ENCODE data around the gene CENPP. TPM values are rescaled to one million over a fixed set of nuclear protein-coding genes. Genes with fewer than 3 reads are reported as not detected.

The CENPP gene
- total RNA-seq, 1 donor = 5.4 TPM

DNA sequence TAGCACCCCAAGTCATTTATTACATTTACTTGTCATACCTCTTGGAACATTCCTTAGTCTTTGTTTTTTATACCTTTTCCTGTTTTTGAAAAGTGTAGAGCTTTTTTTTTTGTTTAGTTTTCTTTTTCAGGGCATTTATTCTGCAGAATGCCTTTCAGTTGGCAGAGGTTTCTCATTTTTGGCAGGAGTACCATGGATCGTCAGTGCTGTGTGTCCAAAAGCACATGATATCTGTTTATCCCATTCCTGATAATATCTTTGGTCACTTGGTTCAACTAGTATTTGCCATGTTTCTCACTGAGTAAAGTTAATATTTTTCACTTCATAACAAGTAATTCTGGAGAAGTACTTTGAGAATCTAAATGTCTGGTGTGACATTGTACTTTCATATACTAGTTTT lies 67.9 kb downstream of the CENPP start:
- peak overlapping the region; percentile 73 for H2AFZ ChIP-seq (ENCODE audit: low read length)
- H3K79me2 ChIP-seq (ENCODE audit: insufficient read depth, low read length) = no peaks in the 10 kb centered on the region
- H3K27me3 ChIP-seq (ENCODE audit: insufficient read depth, low read length) = no peaks in the 10 kb centered on the region
- peak; percentile 83 for DNase-seq (ENCODE audit: insufficient read length, low spot score, missing footprints)
- no peaks in the 10 kb centered on the region for H3K9me3 ChIP-seq (ENCODE audit: low read depth, low read length)
- no peaks in the 10 kb centered on the region for H3K36me3 ChIP-seq (ENCODE audit: insufficient read depth, low read length)
- peaks cover 6% of the 10 kb centered on the region for H3K4me1 ChIP-seq (ENCODE audit: insufficient read depth, low read length)
- peak overlapping the region; percentile 59 for H3K4me3 ChIP-seq (ENCODE audit: insufficient read depth, low read length)
- peak overlapping the region; percentile 51 for H3K27ac ChIP-seq (ENCODE audit: low read depth, low read length)
- H4K20me1 ChIP-seq (ENCODE audit: insufficient read depth, low read length) = no peaks in the 10 kb centered on the region
- TF ChIP-seq, protein P1, sequence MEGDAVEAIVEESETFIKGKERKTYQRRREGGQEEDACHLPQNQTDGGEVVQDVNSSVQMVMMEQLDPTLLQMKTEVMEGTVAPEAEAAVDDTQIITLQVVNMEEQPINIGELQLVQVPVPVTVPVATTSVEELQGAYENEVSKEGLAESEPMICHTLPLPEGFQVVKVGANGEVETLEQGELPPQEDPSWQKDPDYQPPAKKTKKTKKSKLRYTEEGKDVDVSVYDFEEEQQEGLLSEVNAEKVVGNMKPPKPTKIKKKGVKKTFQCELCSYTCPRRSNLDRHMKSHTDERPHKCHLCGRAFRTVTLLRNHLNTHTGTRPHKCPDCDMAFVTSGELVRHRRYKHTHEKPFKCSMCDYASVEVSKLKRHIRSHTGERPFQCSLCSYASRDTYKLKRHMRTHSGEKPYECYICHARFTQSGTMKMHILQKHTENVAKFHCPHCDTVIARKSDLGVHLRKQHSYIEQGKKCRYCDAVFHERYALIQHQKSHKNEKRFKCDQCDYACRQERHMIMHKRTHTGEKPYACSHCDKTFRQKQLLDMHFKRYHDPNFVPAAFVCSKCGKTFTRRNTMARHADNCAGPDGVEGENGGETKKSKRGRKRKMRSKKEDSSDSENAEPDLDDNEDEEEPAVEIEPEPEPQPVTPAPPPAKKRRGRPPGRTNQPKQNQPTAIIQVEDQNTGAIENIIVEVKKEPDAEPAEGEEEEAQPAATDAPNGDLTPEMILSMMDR (IDR thresholded peaks at IDR 0.05; ENCODE audit: extremely low read depth, low read depth, low read length) = no peak
- peak overlapping the region; percentile 80 for H3K4me2 ChIP-seq (ENCODE audit: insufficient read depth, low read length)

DNA sequence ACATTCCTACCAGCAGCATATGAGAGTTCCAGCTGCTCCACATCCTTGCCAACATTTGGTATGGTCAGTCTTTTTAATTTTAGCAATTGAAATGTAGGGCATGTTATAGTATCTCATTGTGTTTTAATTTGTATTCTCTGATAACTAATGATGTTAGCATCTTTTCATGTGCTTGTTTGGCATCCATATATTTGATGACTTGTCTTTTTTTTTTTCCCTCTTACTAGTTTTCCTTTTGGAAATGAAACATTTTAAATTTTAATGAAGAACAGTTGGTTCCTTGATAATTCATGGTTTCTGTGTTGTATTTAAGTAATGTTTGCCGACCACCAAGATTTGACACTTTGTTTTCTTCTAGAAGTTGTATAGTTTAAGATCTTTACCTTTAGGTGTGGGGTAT lies 69.9 kb downstream of the CENPP start:
- Histone ChIP-seq H3K9me3 (ENCODE audit: low read depth, low read length) (no peaks in the 10 kb centered on the region), H3K4me3 (ENCODE audit: insufficient read depth, low read length) (no peak overlapping the region), H3K4me2 (ENCODE audit: insufficient read depth, low read length) (no peak overlapping the region), H3K27ac (ENCODE audit: low read depth, low read length) (no peak overlapping the region), H3K4me1 (ENCODE audit: insufficient read depth, low read length) (peaks cover 6% of the 10 kb centered on the region), H3K79me2 (ENCODE audit: insufficient read depth, low read length) (no peaks in the 10 kb centered on the region), H2AFZ (ENCODE audit: low read length) (no peak overlapping the region), H3K27me3 (ENCODE audit: insufficient read depth, low read length) (no peaks in the 10 kb centered on the region), H3K36me3 (ENCODE audit: insufficient read depth, low read length) (no peaks in the 10 kb centered on the region), H4K20me1 (ENCODE audit: insufficient read depth, low read length) (no peaks in the 10 kb centered on the region)
- TF ChIP-seq, protein P1 (IDR thresholded peaks at IDR 0.05; ENCODE audit: extremely low read depth, low read depth, low read length) = no peak
- no peak for DNase-seq (ENCODE audit: insufficient read length, low spot score, missing footprints)

DNA sequence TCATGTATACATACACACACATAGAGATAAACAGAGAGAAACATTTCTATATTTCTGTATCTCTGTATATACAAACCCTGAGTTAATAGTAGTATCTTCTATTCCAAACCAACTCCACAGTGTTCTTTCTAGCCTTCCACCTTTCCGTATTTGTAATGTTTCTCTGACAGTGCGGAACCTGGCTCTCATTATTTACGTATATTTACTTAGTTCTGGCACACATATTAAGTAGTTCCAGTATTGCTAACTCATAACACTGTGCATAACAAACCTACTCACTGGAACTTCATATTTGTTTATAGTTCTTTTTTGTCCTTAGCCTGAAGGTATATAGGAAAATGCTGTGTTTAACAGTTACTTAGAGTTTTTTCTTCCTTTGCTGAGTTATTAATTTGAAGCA lies 72.1 kb downstream of the CENPP start:
- H3K4me3 ChIP-seq (ENCODE audit: insufficient read depth, low read length) = no peak overlapping the region
- H4K20me1 ChIP-seq (ENCODE audit: insufficient read depth, low read length) = no peaks in the 10 kb centered on the region
- H3K27ac ChIP-seq (ENCODE audit: low read depth, low read length) = no peak overlapping the region
- H3K4me1 ChIP-seq (ENCODE audit: insufficient read depth, low read length) = peaks cover 6% of the 10 kb centered on the region
- H3K79me2 ChIP-seq (ENCODE audit: insufficient read depth, low read length) = no peaks in the 10 kb centered on the region
- no peaks in the 10 kb centered on the region for H3K27me3 ChIP-seq (ENCODE audit: insufficient read depth, low read length)
- TF ChIP-seq, protein P1 (IDR thresholded peaks at IDR 0.05; ENCODE audit: extremely low read depth, low read depth, low read length) = no peak
- H2AFZ ChIP-seq (ENCODE audit: low read length) = no peak overlapping the region
- H3K36me3 ChIP-seq (ENCODE audit: insufficient read depth, low read length) = no peaks in the 10 kb centered on the region
- no peak overlapping the region for H3K4me2 ChIP-seq (ENCODE audit: insufficient read depth, low read length)
- DNase-seq (ENCODE audit: insufficient read length, low spot score, missing footprints) = no peak
- H3K9me3 ChIP-seq (ENCODE audit: low read depth, low read length) = no peaks in the 10 kb centered on the region

DNA sequence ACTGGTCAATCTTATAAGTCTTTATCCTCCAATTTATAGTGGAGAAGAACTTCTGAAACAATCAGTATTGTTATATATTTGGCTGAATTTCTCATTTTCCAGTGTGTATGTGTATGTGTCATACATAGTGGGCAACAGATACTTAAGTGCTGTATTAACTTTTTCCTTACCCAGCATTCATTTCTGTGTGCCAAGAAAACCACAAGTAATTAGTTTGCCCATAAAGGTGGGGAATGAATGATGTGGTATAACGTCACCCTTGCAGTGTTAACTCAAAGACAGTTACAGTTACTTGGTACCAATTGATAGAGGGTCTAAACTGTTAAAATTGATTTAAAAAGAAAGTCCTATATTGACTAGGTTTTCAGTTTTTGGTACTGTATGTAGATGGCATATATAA lies 76.6 kb downstream of the CENPP start:
- Histone ChIP-seq H3K79me2 (ENCODE audit: insufficient read depth, low read length) (no peaks in the 10 kb centered on the region), H2AFZ (ENCODE audit: low read length) (no peak overlapping the region), H3K4me2 (ENCODE audit: insufficient read depth, low read length) (no peak overlapping the region), H3K4me3 (ENCODE audit: insufficient read depth, low read length) (no peak overlapping the region), H3K9me3 (ENCODE audit: low read depth, low read length) (no peaks in the 10 kb centered on the region), H3K27me3 (ENCODE audit: insufficient read depth, low read length) (no peaks in the 10 kb centered on the region), H3K36me3 (ENCODE audit: insufficient read depth, low read length) (no peaks in the 10 kb centered on the region), H3K27ac (ENCODE audit: low read depth, low read length) (no peak overlapping the region), H3K4me1 (ENCODE audit: insufficient read depth, low read length) (peaks cover 4% of the 10 kb centered on the region), H4K20me1 (ENCODE audit: insufficient read depth, low read length) (no peaks in the 10 kb centered on the region)
- TF ChIP-seq, protein P1 (IDR thresholded peaks at IDR 0.05; ENCODE audit: extremely low read depth, low read depth, low read length) = no peak
- DNase-seq (ENCODE audit: insufficient read length, low spot score, missing footprints) = no peak

Data from osteoblast (primary cell).